ENCODE data around the gene RCOR2.
"Not testable (repeated sequence)": the region's sequence is repeated elsewhere in the genome, so short reads cannot be mapped to it uniquely, and the experiment has no call there.

RCOR2 gene

GRCh38 chr11:63916837-63917691 is at the start of gene RCOR2:
RCOR2 (minus strand) TSS chr11:63917164; CDS start chr11:63916456, 708 bp downstream.
- DNase-seq (ENCODE audit: low spot score), result peak; percentile 94

- DNase-seq (ENCODE audit: low spot score), result no peak
These were observed 49.5 kb upstream of the RCOR2 start for GRCh38 chr11:63966444-63966843.

- not testable (repeated sequence) for DNase-seq (ENCODE audit: low spot score)
These were observed 46.9 kb upstream of the RCOR2 start for GRCh38 chr11:63963895-63964294.

- peak; percentile 69 for DNase-seq (ENCODE audit: low spot score)
These were observed 44.8 kb upstream of the RCOR2 start for GRCh38 chr11:63961608-63962412.

GRCh38 chr11:63958008-63958407 is 41.0 kb upstream of the RCOR2 start:
- DNase-seq (ENCODE audit: low spot score), result no peak

- no peak for DNase-seq (ENCODE audit: low spot score)
These were observed 35.6 kb upstream of the RCOR2 start for GRCh38 chr11:63952570-63952969.

GRCh38 chr11:63951779-63952536 is 35.0 kb upstream of the RCOR2 start:
- DNase-seq (ENCODE audit: low spot score), result no peak

GRCh38 chr11:63945477-63946163 is 28.7 kb upstream of the RCOR2 start:
- peak; percentile 90 for DNase-seq (ENCODE audit: low spot score)

- peak; percentile 39 for DNase-seq (ENCODE audit: low spot score)
These were observed 28.0 kb upstream of the RCOR2 start for GRCh38 chr11:63944987-63945386.

GRCh38 chr11:63942803-63943202 is 25.8 kb upstream of the RCOR2 start:
- DNase-seq (ENCODE audit: low spot score), result no peak

- DNase-seq (ENCODE audit: low spot score), result no peak
These were observed 24.9 kb upstream of the RCOR2 start for GRCh38 chr11:63941901-63942300.

GRCh38 chr11:63940786-63941185 is 23.8 kb upstream of the RCOR2 start:
- DNase-seq (ENCODE audit: low spot score), result no peak

- DNase-seq (ENCODE audit: low spot score), result no peak
These were observed 22.5 kb upstream of the RCOR2 start for GRCh38 chr11:63939397-63939891.

- peak; percentile 100 for DNase-seq (ENCODE audit: low spot score)
These were observed 21.8 kb upstream of the RCOR2 start, which contains the start of gene NAA40 for GRCh38 chr11:63938479-63939396. NAA40 (plus strand) TSS chr11:63939002; CDS start chr11:63939097, 95 bp downstream.

- no peak for DNase-seq (ENCODE audit: low spot score)
These were observed 20.9 kb upstream of the RCOR2 start for GRCh38 chr11:63937713-63938478.

GRCh38 chr11:63933459-63933858 is 16.5 kb upstream of the RCOR2 start:
- DNase-seq (ENCODE audit: low spot score), result no peak

- DNase-seq (ENCODE audit: low spot score), result no peak
These were observed 14.9 kb upstream of the RCOR2 start for GRCh38 chr11:63931876-63932275.

GRCh38 chr11:63931045-63931444 is 14.1 kb upstream of the RCOR2 start:
- DNase-seq (ENCODE audit: low spot score), result no peak

GRCh38 chr11:63929616-63930015 is 12.7 kb upstream of the RCOR2 start:
- DNase-seq (ENCODE audit: low spot score), result no peak

- no peak for DNase-seq (ENCODE audit: low spot score)
These were observed 6.4 kb upstream of the RCOR2 start for GRCh38 chr11:63923319-63923718.

All from GM03348 (cell line).